NCI-H2107 treated with DMSO at 0.1 percent for 48 hours (cell line): ENCODE data around the gene AMPH.
A peak's percentile ranks its signal among the peaks of the same experiment; 100 is the strongest.
"Not testable (repeated sequence)": the region's sequence is repeated elsewhere in the genome, so short reads cannot be mapped to it uniquely, and the experiment has no call there.

Experiments
- DNase-seq: peaks from one replicate; lab custom pipeline; 2025; ENCODE audit not compliant: unreplicated experiment; lab: John Stamatoyannopoulos, UW

AMPH gene

GRCh38 chr7:38398725-38399321 is 232.3 kb downstream of the AMPH start:
- DNase-seq, result peak; percentile 17

DNA sequence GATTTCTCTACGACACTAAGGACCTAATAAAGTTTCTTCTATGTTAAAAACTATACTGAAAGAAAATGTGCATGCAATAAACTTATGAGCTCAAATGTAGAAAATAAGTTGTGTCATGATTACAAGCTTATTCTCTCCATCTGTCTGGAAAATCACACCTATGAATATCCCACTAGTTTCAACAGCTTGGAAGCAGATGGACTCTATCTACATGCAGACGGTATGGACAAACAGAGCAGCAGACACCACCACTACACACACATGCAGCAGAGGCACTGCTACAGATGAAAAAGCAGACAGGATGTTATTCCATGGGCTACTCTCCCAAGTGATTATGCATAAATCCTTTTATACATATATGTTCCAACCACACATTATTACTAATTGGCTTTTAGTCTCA is 234.3 kb downstream of the AMPH start:
- DNase-seq, result no peak

DNA sequence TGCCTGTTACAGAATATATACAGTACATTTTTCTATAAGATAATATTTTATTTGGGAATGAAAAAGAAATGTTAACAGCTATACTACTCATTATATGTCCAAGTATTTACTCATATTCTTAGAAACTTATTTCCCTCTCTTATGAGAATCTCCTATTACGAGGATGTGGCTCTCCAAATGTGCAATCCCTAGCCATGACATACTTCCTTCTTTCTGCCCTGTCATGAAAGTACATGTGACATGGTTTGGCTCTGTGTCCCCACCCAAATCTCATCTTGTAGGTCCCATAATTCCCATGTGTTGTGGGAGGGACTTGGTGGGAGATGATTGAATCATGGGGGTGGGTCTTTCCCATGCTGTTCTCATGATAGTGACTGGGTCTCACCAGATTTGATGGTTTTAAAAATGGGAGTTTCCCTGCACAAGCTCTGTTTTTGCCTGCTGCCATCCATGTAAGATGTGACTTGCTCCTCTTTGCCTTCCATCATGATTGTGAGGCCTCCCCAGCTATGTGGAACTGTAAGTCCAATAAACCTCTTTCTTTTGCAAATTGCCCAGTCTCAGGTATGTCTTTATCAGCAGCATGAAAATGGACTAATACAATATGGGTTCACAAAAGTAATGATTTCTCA is 235.1 kb downstream of the AMPH start:
- not testable (repeated sequence) for DNase-seq

DNA sequence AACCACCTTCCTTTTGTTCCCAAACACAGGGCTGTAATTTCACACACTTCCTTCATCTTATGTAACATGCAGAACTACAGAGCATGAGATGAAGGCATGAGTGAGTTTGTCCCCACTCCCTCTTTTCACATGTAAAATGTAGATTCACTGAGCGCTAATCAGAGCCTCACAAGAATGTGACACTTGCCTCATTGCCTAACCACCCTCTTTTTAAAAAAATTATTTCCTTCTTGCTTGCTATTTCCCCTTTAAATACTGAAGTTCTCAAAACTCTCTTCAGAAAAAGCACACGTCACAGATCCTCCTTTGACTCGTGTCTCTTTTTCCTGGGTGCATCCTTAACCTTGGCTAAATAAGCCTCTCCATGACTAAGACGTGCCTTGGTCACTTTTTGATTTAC is 236.5 kb downstream of the AMPH start:
- DNase-seq, result no peak

GRCh38 chr7:38393874-38394273 is 237.3 kb downstream of the AMPH start:
- no peak for DNase-seq

- no peak for DNase-seq
Observed at GRCh38 chr7:38391751-38392150, 239.4 kb downstream of the AMPH start.

GRCh38 chr7:38385682-38386081 is 245.5 kb downstream of the AMPH start:
- DNase-seq, result no peak

DNA sequence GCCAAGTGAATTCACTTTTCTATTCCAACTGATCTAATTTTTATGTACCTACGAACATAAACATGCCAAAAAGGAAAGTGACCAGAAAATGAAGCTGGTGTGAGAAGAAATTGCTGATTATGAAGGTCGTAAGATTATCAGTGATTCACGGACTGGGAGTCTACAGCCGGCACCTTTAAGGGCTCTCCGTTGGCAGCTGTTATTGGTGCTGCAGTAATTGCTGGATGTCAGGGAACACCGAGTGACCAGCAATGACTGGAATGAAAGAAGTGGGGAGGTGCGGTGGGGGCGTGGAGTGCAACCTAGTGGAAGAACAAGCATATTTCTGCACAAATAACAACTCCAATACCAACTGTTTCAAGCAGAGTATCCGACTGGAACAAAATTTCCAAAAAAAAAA is 247.9 kb downstream of the AMPH start:
- no peak for DNase-seq

- DNase-seq, result no peak
Observed at GRCh38 chr7:38382684-38383083, 248.5 kb downstream of the AMPH start.

DNA sequence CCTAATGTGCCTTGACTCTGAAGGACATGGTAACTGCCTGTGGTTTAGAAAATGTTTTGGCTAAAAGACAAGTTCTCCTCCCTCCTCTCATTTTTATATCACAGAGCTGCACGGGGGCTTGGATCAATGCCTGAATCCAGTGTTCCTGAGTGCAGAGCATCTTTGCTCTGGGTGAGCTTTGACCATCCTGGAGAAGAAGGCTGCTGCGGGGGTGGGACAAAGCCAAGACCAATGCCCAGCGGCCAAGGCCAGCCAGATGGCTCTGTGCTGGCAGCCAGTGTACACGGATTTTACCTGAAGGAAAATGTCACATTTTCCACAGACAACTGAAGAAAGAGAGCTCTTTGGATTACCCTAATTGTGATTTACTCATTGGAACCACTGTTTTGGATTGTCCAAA is 255.7 kb downstream of the AMPH start:
- DNase-seq, result no peak

DNA sequence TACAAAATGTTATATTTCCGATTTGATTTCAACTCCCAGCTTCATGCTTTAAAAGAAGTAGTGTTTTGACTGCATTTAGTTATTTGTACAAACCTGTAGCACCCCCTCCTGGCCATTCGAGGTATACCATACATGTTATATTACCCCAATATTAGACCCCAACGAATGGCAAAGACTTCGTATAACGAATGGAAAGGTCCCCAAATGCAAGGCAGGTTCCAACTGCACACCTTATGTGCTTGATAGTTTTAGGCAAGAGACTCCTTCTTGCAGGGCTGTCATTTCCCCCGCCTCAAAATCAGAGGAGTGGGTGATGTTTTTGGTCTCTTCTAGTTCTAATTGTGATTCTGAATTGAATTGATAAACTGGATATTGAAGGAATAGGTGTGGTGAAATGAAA is 256.7 kb downstream of the AMPH start:
- no peak for DNase-seq

GRCh38 chr7:38373155-38373554 is 258.0 kb downstream of the AMPH start:
- no peak for DNase-seq

DNA sequence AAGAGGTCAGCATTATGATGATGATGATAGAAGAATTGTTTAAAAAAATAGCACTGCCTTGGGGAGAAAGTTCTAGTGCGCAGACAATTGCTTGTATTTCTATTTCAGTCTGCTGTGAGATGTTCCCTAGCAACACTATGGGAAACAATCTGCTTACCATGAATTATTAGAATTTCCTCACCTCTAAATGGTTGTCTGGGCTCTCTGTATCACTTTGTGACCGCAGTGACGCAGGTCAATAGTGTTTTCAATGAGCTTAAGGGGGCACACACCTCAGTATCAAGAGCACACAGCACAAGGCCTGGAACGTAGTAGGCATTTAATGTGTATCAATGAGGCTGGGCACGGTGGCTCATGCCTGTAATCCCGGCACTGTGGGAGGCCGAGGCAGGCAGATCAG is 258.9 kb downstream of the AMPH start:
- DNase-seq, result no peak

DNA sequence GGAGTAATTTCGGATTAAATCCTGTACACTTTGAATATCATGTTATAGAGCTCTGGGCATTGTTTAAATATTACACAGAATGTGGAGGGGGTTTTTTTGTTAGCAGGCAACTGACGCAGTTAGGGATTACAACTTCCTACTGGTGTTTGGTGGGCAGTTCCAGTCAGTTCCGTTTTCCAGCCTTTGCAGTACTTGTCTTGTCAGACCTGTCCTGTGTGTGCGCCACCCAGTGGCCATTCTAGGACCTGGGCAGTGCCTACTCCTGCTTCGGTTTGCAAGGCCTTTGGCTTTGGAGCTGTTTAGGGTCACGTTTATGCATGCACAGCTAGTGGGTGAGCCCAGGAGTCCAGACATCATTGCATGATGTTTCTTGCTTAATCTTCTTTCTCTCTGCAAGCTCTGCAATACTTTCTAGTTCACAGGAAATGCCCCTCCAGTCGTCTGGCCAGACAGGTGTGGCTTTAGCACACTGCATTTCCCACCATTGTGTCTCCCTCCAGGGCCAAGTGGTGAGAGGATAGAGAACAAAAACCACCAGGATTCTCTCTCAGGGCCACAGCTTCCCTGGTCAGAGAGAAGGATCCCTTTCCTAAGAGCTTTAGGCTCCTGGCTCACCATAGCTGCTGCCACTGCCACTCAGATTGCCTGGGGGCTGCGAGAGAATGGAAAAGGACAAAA is 261.2 kb downstream of the AMPH start:
- DNase-seq, result peak; percentile 61

GRCh38 chr7:38368191-38368605 is 263.0 kb downstream of the AMPH start:
- DNase-seq, result peak; percentile 43

DNA sequence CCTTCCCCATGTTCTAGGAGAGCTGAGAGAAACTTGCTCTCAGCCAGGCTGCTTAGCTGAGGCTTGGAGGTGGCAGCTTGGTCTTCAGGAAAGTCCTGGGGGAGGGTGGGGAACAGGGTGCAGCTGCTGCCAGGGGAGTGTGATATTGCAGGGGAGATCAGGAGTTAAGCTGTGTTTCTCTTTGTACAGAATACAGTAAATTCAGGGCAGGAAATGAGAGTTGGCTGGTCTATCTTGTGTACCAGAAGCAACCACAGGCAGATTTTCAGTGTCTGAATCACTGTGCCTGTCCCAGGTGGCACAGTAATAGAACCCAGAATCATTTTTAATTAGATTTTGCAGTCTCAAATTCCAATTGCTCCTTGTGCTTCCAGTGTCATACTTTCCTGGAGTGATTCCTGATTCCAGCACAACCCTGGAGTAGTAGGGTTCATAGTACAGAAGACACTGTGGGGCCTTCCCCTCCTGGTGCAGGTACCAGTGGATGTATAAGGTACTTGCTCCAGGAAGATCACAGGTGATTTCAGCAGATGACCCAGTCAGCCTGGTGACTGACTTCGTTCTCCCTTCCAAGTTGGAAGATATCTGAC is 263.8 kb downstream of the AMPH start:
- DNase-seq, result no peak

- DNase-seq, result not testable (repeated sequence)
Observed at GRCh38 chr7:38363379-38363778, 267.8 kb downstream of the AMPH start.

DNA sequence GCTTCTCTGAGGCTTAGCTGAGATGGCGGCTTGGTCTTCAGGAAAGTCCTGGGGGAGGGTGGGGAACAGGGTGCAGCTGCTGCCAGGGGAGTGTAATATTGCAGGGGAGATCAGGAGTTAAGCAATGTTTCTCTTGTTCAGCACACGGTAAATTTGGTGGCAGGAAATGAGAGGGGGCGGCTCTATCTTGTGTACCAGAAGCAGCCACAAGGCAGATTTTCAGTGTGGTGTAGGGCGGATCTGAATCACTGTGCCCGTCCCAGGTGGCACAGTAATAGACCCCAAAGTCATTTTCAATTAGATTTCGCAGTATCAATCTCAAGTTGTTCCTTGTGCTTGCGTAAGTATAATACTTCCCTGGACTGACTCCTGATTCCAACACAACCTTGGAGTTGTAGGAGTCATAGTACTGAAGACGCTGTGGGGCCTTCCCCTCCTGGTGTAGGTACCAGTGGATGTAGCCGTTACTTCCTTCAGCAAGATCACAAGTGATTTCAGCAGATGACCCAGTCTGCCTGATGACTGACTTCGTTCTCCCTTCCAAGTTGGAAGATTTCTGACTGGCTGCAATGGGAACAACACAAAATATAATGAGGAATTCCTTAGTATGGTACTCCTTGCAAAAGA is 268.4 kb downstream of the AMPH start:
- DNase-seq, result not testable (repeated sequence)

DNA sequence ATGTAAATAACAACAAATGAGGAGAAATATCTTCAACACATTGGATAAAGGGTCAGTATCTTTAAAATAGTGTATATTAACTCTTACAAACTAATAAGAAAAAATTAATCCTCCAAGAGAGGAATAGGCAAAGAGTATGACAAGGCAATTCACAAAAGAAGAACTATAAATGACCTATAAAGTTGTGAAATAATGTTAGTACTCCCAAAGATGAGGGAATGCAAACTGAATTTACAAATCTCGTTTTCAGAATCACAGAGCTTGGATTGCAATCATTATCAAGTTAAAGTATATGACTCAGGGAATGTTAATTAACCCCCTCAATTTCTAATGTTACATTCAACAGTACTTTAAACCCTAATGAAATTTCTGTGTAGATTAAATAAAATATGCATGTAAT is 270.4 kb downstream of the AMPH start:
- DNase-seq, result no peak

GRCh38 chr7:38359071-38359601 is 272.0 kb downstream of the AMPH start:
- DNase-seq, result not testable (repeated sequence)

- DNase-seq, result not testable (repeated sequence)
Observed at GRCh38 chr7:38358273-38358831, 272.8 kb downstream of the AMPH start.
